ENCODE data around the gene WDFY2. TPM values are rescaled to one million over a fixed set of nuclear protein-coding genes. Genes with fewer than 3 reads are reported as not detected.

The WDFY2 gene
- total RNA-seq, 3 donors from 2014 or later (not counting 1 experiment from before 2014, with no cell fraction given), result 29.5 to 32.1 (median 31.3) TPM

- H3K4me3 ChIP-seq (ENCODE audit: low read length), result no peak overlapping the region
- intact Hi-C loops (cut with micrococcal nuclease), result no loop called here
- H3K36me3 ChIP-seq (ENCODE audit: control insufficient read depth, insufficient read depth, low read length), result no peaks in the 10 kb centered on the region
- 79% methylated on average over 15 of the region's 15 CpGs for WGBS (ENCODE audit: insufficient coverage)
- H3K27me3 Mint-ChIP-seq (ENCODE audit: low read depth in 2 of 2), result peaks cover 0 to under 1% of the 10 kb centered on the region in 2 donors
- peak in 1 of 2 donors; percentile 26 for DNase-seq
- no peak overlapping the region for H3K4me3 Mint-ChIP-seq
- peak overlapping the region in 1 of 2 donors; percentile 37 for H3K27ac Mint-ChIP-seq
- H3K9me3 ChIP-seq (ENCODE audit: control insufficient read depth, insufficient read depth, low read length), result no peaks in the 10 kb centered on the region
- H3K4me1 Mint-ChIP-seq, result peaks cover 8 to 15% of the 10 kb centered on the region in 2 donors
- H3K27me3 ChIP-seq (ENCODE audit: control insufficient read depth, insufficient read depth, low read length), result no peaks in the 10 kb centered on the region
- ATAC-seq, result peak in 1 of 3 donors; percentile 58
- no peak overlapping the region for H3K27ac ChIP-seq (ENCODE audit: low read length)
- H3K4me1 ChIP-seq (ENCODE audit: control insufficient read depth, insufficient read depth, low read length), result peaks cover 5% of the 10 kb centered on the region
- H3K9me3 Mint-ChIP-seq, result no peaks in the 10 kb centered on the region
- H3K36me3 Mint-ChIP-seq, result no peaks in the 10 kb centered on the region
- TF ChIP-seq CTCF (IDR thresholded peaks at IDR 0.05), result no peak
Measured at GRCh38 chr13:51781246-51782022, 197.2 kb downstream of the WDFY2 start.

- Histone ChIP-seq H3K4me1 (ENCODE audit: control insufficient read depth, insufficient read depth, low read length) (peaks cover 5% of the 10 kb centered on the region), H3K27me3 (ENCODE audit: control insufficient read depth, insufficient read depth, low read length) (no peaks in the 10 kb centered on the region), H3K9me3 (ENCODE audit: control insufficient read depth, insufficient read depth, low read length) (no peaks in the 10 kb centered on the region), H3K27ac (ENCODE audit: low read length) (no peak overlapping the region), H3K4me3 (ENCODE audit: low read length) (no peak overlapping the region), H3K36me3 (ENCODE audit: control insufficient read depth, insufficient read depth, low read length) (no peaks in the 10 kb centered on the region)
- ATAC-seq (no peak), DNase-seq (no peak)
- no peak for TF ChIP-seq CTCF (IDR thresholded peaks at IDR 0.05)
- H3K4me1 Mint-ChIP-seq, result peaks cover 8 to 22% of the 10 kb centered on the region in 2 donors
- H3K36me3 Mint-ChIP-seq, result no peaks in the 10 kb centered on the region
- no peak overlapping the region for H3K4me3 Mint-ChIP-seq
- H3K27ac Mint-ChIP-seq, result peak overlapping the region in 1 of 2 donors; percentile 37
- intact Hi-C loops (cut with micrococcal nuclease), result no loop called here
- H3K27me3 Mint-ChIP-seq (ENCODE audit: low read depth in 2 of 2), result no peaks in the 10 kb centered on the region
- no peaks in the 10 kb centered on the region for H3K9me3 Mint-ChIP-seq
- 96% methylated on average over 15 of the region's 15 CpGs for WGBS (ENCODE audit: insufficient coverage)
Measured at GRCh38 chr13:51782026-51782710, 197.9 kb downstream of the WDFY2 start.

GRCh38 chr13:51783428-51784094, 199.3 kb downstream of the WDFY2 start:
- WGBS (ENCODE audit: insufficient coverage), result 97% methylated on average over 8 of the region's 9 CpGs
- Histone ChIP-seq H3K27me3 (ENCODE audit: control insufficient read depth, insufficient read depth, low read length) (no peaks in the 10 kb centered on the region), H3K9me3 (ENCODE audit: control insufficient read depth, insufficient read depth, low read length) (no peaks in the 10 kb centered on the region), H3K4me3 (ENCODE audit: low read length) (no peak overlapping the region), H3K36me3 (ENCODE audit: control insufficient read depth, insufficient read depth, low read length) (no peaks in the 10 kb centered on the region), H3K27ac (ENCODE audit: low read length) (no peak overlapping the region), H3K4me1 (ENCODE audit: control insufficient read depth, insufficient read depth, low read length) (no peaks in the 10 kb centered on the region)
- H3K27ac Mint-ChIP-seq, result peak overlapping the region; percentile 34 to 45
- peaks cover 0 to 17% of the 10 kb centered on the region in 2 donors for H3K4me1 Mint-ChIP-seq
- no peak overlapping the region for H3K4me3 Mint-ChIP-seq
- intact Hi-C loops (cut with micrococcal nuclease), result no loop called here
- ATAC-seq, result no peak
- H3K27me3 Mint-ChIP-seq (ENCODE audit: low read depth in 2 of 2), result no peaks in the 10 kb centered on the region
- DNase-seq, result no peak
- no peaks in the 10 kb centered on the region for H3K9me3 Mint-ChIP-seq
- H3K36me3 Mint-ChIP-seq, result no peaks in the 10 kb centered on the region
- TF ChIP-seq CTCF (IDR thresholded peaks at IDR 0.05), result no peak
